ENCODE results near the gene TREM2.
"Not testable (repeated sequence)": the region's sequence is repeated elsewhere in the genome, so short reads cannot be mapped to it uniquely, and the experiment has no call there.

The TREM2 gene

DNA sequence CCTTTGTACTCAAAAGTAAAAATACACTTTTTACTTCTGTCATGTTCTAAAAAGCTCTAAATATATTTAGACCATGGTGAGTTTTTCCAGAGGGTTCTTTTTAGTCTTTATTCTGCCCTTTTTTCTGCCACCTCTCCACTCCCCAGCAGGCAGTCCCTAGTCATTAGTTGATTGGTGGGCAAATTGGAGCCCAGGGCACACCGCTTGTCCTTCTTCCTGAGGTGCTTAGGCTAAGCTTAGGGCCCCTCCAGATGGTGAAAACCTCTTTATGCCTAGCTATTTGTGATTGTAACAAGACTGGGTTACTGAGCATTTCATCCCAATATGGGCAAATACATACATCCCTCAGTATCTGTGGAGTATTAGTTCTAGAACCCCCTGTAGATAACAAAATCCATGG lies 15.0 kb downstream of the TREM2 start:
- Histone ChIP-seq H3K9ac (ENCODE audit: low read depth, low read length) (no peak overlapping the region), H3K4me1 (ENCODE audit: control insufficient read depth, insufficient read depth, low read length) (no peaks in the 10 kb centered on the region), H3K9me3 (replicated peaks; ENCODE audit: low read length) (no peaks in the 10 kb centered on the region), H3K36me3 (ENCODE audit: insufficient read depth, low read length) (no peaks in the 10 kb centered on the region), H3K4me2 (ENCODE audit: low read length) (no peak overlapping the region), H3K27me3 (ENCODE audit: control insufficient read depth, insufficient read depth, low read length) (no peaks in the 10 kb centered on the region), H3K4me3 (ENCODE audit: low read length) (no peak overlapping the region)

DNA sequence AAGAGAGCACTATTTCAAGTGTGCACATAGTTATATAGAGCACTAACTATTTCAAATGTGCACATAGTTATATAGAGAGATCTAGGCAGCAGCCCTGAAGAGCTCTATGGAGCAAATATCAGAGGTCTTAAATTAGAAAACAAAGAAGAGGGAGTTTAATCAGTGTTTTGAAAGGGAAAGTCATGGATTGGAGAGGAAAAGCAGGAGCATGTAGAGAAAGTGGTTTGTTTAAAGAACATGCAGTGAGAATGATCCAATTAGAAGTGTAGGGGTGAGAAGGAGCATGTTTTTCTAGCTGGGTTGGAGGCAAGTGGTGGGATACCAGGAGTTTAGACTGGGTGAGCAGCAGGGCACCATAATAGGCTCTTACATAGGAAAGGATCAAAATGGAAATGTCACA lies 26.0 kb downstream of the TREM2 start:
- H3K27me3 ChIP-seq (ENCODE audit: control insufficient read depth, insufficient read depth, low read length) = no peaks in the 10 kb centered on the region
- no peak overlapping the region for H3K4me3 ChIP-seq (ENCODE audit: low read length)

DNA sequence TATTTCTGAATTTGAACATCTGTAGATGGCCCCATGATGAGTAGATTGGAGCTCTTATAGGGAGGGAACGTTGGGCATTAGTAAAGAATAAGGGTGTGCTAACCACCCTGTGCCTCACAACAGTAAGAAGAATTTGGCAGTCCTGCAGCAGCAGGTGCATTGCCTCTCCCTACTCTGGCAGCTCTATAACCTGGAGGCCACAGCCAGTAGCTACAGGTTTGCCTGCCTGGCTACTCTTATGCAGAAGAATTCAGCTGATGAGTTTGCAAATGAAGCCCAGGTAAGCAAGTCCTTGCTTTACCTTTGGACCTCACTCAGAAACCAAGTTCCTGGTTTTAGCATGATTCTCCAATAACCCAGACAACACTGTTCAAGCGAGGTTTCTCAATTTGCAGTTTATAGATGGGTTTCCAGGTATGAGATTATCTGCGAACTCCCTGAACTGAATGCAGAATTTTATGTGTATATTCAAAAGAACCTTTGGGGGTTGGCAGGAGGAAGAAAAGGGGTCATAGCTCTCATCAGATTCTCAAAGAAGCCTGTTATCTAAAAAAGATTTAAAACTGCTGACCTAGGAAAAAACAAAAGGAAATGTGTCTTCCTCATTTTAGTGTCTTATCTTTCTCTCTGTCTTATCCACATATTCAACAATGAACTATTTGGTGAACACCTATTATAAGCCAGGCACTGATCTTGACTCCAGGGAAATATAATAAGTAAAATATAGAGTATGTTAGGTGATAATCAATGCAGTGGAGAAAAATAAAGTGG lies 27.7 kb downstream of the TREM2 start:
- Histone ChIP-seq H3K4me3 (ENCODE audit: low read length) (no peak overlapping the region), H3K4me1 (ENCODE audit: control insufficient read depth, insufficient read depth, low read length) (no peaks in the 10 kb centered on the region), H3K9ac (ENCODE audit: low read depth, low read length) (no peak overlapping the region), H3K27me3 (ENCODE audit: control insufficient read depth, insufficient read depth, low read length) (no peaks in the 10 kb centered on the region), H3K9me3 (replicated peaks; ENCODE audit: low read length) (no peaks in the 10 kb centered on the region), H3K4me2 (ENCODE audit: low read length) (no peak overlapping the region), H3K36me3 (ENCODE audit: insufficient read depth, low read length) (no peaks in the 10 kb centered on the region)

More for the DNA sequence above, 26.0 kb downstream of the TREM2 start:
- peaks cover 5% of the 10 kb centered on the region for H3K36me3 ChIP-seq (ENCODE audit: insufficient read depth, low read length)
- H3K9ac ChIP-seq (ENCODE audit: low read depth, low read length) = no peak overlapping the region
- H3K4me1 ChIP-seq (ENCODE audit: control insufficient read depth, insufficient read depth, low read length) = no peaks in the 10 kb centered on the region
- no peak overlapping the region for H3K4me2 ChIP-seq (ENCODE audit: low read length)
- H3K9me3 ChIP-seq (replicated peaks; ENCODE audit: low read length) = no peaks in the 10 kb centered on the region

DNA sequence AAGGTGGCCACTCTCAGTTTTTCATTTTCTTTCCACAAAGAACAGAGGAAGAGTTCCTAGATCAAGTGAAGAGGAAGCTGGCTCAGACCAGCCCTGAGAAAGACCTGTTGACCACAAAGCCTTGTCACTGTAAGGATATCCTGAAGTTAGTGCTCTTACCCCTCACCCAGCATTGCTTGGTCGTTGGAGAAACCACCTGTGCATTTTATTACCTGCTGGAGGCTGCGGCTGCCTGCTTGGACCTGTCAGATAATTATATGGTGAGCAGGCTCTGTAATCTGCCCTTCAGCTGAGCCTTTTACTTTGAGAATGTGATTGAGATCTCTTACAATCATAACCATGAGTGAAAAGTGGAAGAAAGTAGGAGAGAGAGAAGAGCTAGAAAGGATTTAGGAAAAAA lies 30.7 kb downstream of the TREM2 start:
- Histone ChIP-seq H3K4me1 (ENCODE audit: control insufficient read depth, insufficient read depth, low read length) (no peaks in the 10 kb centered on the region), H3K27me3 (ENCODE audit: control insufficient read depth, insufficient read depth, low read length) (no peaks in the 10 kb centered on the region), H3K4me2 (ENCODE audit: low read length) (no peak overlapping the region), H3K9ac (ENCODE audit: low read depth, low read length) (no peak overlapping the region), H3K36me3 (ENCODE audit: insufficient read depth, low read length) (no peaks in the 10 kb centered on the region), H3K4me3 (ENCODE audit: low read length) (no peak overlapping the region), H3K9me3 (replicated peaks; ENCODE audit: low read length) (no peaks in the 10 kb centered on the region)

- Histone ChIP-seq H3K4me1 (ENCODE audit: control insufficient read depth, insufficient read depth, low read length) (no peaks in the 10 kb centered on the region), H3K4me3 (ENCODE audit: low read length) (no peak overlapping the region), H3K27me3 (ENCODE audit: control insufficient read depth, insufficient read depth, low read length) (no peaks in the 10 kb centered on the region), H3K36me3 (ENCODE audit: insufficient read depth, low read length) (no peaks in the 10 kb centered on the region), H3K4me2 (ENCODE audit: low read length) (no peak overlapping the region), H3K9ac (ENCODE audit: low read depth, low read length) (no peak overlapping the region), H3K9me3 (replicated peaks; ENCODE audit: low read length) (no peaks in the 10 kb centered on the region)
These were observed 37.6 kb downstream of the TREM2 start for GRCh38 chr6:41125282-41125681.

DNA sequence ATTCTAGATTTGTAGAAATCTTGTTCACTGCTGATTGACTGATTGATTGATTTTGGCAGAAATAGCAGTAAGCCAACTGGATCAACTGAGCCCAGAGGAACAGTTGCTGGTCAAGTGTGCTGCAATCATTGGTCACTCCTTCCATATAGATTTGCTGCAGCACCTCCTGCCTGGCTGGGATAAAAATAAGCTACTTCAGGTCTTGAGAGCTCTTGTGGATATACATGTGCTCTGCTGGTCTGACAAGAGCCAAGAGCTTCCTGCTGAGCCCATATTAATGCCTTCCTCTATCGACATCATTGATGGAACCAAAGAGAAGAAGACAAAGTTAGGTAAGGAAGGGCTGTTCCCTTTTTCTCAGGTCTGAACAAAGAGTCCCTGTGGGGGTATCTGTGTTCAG lies 40.0 kb downstream of the TREM2 start:
- no peaks in the 10 kb centered on the region for H3K4me1 ChIP-seq (ENCODE audit: control insufficient read depth, insufficient read depth, low read length)
- H3K9ac ChIP-seq (ENCODE audit: low read depth, low read length) = no peak overlapping the region
- H3K36me3 ChIP-seq (ENCODE audit: insufficient read depth, low read length) = peaks cover 2% of the 10 kb centered on the region
- no peaks in the 10 kb centered on the region for H3K27me3 ChIP-seq (ENCODE audit: control insufficient read depth, insufficient read depth, low read length)
- no peak overlapping the region for H3K4me3 ChIP-seq (ENCODE audit: low read length)
- H3K4me2 ChIP-seq (ENCODE audit: low read length) = no peak overlapping the region
- no peaks in the 10 kb centered on the region for H3K9me3 ChIP-seq (replicated peaks; ENCODE audit: low read length)

DNA sequence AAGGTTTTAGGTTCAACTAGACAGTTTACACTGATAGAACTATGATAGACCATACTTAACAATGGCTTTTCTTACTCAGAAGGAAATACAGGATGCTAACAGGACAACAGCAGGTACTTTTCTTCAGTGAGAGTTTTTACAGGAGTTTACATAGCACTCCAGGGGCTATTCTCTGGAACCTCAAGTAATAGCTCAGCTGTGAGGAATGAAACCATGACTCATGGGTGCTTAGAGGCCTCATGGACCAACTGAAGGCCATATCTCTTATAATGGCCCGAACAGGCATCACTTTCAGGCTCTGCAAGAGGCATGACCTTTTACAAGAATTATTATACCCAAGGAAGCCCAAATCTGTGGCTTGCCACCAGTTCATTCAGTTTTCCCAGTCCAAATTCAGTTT lies 40.5 kb downstream of the TREM2 start:
- no peaks in the 10 kb centered on the region for H3K9me3 ChIP-seq (replicated peaks; ENCODE audit: low read length)
- no peaks in the 10 kb centered on the region for H3K27me3 ChIP-seq (ENCODE audit: control insufficient read depth, insufficient read depth, low read length)
- H3K4me1 ChIP-seq (ENCODE audit: control insufficient read depth, insufficient read depth, low read length) = no peaks in the 10 kb centered on the region

GRCh38 chr6:41120058-41120457 lies 42.9 kb downstream of the TREM2 start:
- Histone ChIP-seq H3K4me2 (ENCODE audit: low read length) (no peak overlapping the region), H3K27me3 (ENCODE audit: control insufficient read depth, insufficient read depth, low read length) (no peaks in the 10 kb centered on the region), H3K4me3 (ENCODE audit: low read length) (no peak overlapping the region), H3K4me1 (ENCODE audit: control insufficient read depth, insufficient read depth, low read length) (no peaks in the 10 kb centered on the region), H3K9me3 (replicated peaks; ENCODE audit: low read length) (no peaks in the 10 kb centered on the region), H3K36me3 (ENCODE audit: insufficient read depth, low read length) (peaks cover 2% of the 10 kb centered on the region), H3K9ac (ENCODE audit: low read depth, low read length) (no peak overlapping the region)

More for the DNA sequence above, 40.5 kb downstream of the TREM2 start:
- Histone ChIP-seq H3K36me3 (ENCODE audit: insufficient read depth, low read length) (peaks cover 2% of the 10 kb centered on the region), H3K4me2 (ENCODE audit: low read length) (no peak overlapping the region), H3K9ac (ENCODE audit: low read depth, low read length) (no peak overlapping the region), H3K4me3 (ENCODE audit: low read length) (no peak overlapping the region)

GRCh38 chr6:41119508-41119907 lies 43.4 kb downstream of the TREM2 start:
- Histone ChIP-seq H3K9ac (ENCODE audit: low read depth, low read length) (no peak overlapping the region), H3K4me1 (ENCODE audit: control insufficient read depth, insufficient read depth, low read length) (no peaks in the 10 kb centered on the region), H3K4me2 (ENCODE audit: low read length) (no peak overlapping the region), H3K36me3 (ENCODE audit: insufficient read depth, low read length) (peaks cover 2% of the 10 kb centered on the region), H3K4me3 (ENCODE audit: low read length) (no peak overlapping the region), H3K27me3 (ENCODE audit: control insufficient read depth, insufficient read depth, low read length) (no peaks in the 10 kb centered on the region), H3K9me3 (replicated peaks; ENCODE audit: low read length) (no peaks in the 10 kb centered on the region)

GRCh38 chr6:41115027-41115426 lies 47.9 kb downstream of the TREM2 start:
- not testable (repeated sequence) for H3K27me3 ChIP-seq (ENCODE audit: control insufficient read depth, insufficient read depth, low read length); H3K36me3 ChIP-seq (ENCODE audit: insufficient read depth, low read length); H3K4me1 ChIP-seq (ENCODE audit: control insufficient read depth, insufficient read depth, low read length); H3K4me3 ChIP-seq (ENCODE audit: low read length); H3K4me2 ChIP-seq (ENCODE audit: low read length); H3K9me3 ChIP-seq (replicated peaks; ENCODE audit: low read length); H3K9ac ChIP-seq (ENCODE audit: low read depth, low read length)

GRCh38 chr6:41111017-41111416 lies 51.9 kb downstream of the TREM2 start:
- H3K4me3 ChIP-seq (ENCODE audit: low read length) = no peak overlapping the region
- no peaks in the 10 kb centered on the region for H3K4me1 ChIP-seq (ENCODE audit: control insufficient read depth, insufficient read depth, low read length)
- no peaks in the 10 kb centered on the region for H3K27me3 ChIP-seq (ENCODE audit: control insufficient read depth, insufficient read depth, low read length)
- H3K9ac ChIP-seq (ENCODE audit: low read depth, low read length) = no peak overlapping the region
- H3K9me3 ChIP-seq (replicated peaks; ENCODE audit: low read length) = no peaks in the 10 kb centered on the region
- H3K36me3 ChIP-seq (ENCODE audit: insufficient read depth, low read length) = no peaks in the 10 kb centered on the region
- H3K4me2 ChIP-seq (ENCODE audit: low read length) = no peak overlapping the region
